Stimulated activated CD8-positive, alpha-beta memory T cell treated with anti-CD3 and anti-CD28 coated beads, Interleukin-7, amount 100 ng/mL, for 4 hours (primary cell): ENCODE measurements around the gene TREH.

Experiments used
- DNase-seq, 2 donors: peaks; one replicate each; pipeline ENCODE4 v3.0.0-alpha.2; 2020; ENCODE audit warnings: low read depth in 2 of 2

Gene TREH

GRCh38 chr11:118629761-118630661 lies 49.4 kb downstream of the TREH start:
- no peak for DNase-seq

- no peak for DNase-seq
Observed at GRCh38 chr11:118628861-118629549, 50.4 kb downstream of the TREH start.

- no peak for DNase-seq
Observed at GRCh38 chr11:118628432-118628831, 51.0 kb downstream of the TREH start.

GRCh38 chr11:118628031-118628430 lies 51.4 kb downstream of the TREH start:
- no peak for DNase-seq

GRCh38 chr11:118627566-118627965 lies 51.9 kb downstream of the TREH start:
- DNase-seq, result no peak

- no peak for DNase-seq
Observed at GRCh38 chr11:118625976-118626375, 53.5 kb downstream of the TREH start.

- no peak for DNase-seq
Observed at GRCh38 chr11:118625036-118625690, 54.3 kb downstream of the TREH start.

GRCh38 chr11:118623269-118623655 lies 56.2 kb downstream of the TREH start:
- DNase-seq, result no peak

- no peak for DNase-seq
Observed at GRCh38 chr11:118622376-118623268, 56.8 kb downstream of the TREH start.

- no peak for DNase-seq
Observed at GRCh38 chr11:118621784-118622375, 57.6 kb downstream of the TREH start.

- no peak for DNase-seq
Observed at GRCh38 chr11:118621071-118621783, 58.2 kb downstream of the TREH start.

GRCh38 chr11:118620529-118621070 lies 58.9 kb downstream of the TREH start:
- no peak for DNase-seq

- no peak for DNase-seq
Observed at GRCh38 chr11:118619444-118620197, 59.8 kb downstream of the TREH start.

- DNase-seq, result no peak
Observed at GRCh38 chr11:118618991-118619375, 60.5 kb downstream of the TREH start.

GRCh38 chr11:118618115-118618990 lies 61.1 kb downstream of the TREH start:
- no peak for DNase-seq

GRCh38 chr11:118615976-118616371 lies 63.5 kb downstream of the TREH start:
- DNase-seq, result no peak

GRCh38 chr11:118615282-118615975 lies 64.0 kb downstream of the TREH start:
- no peak for DNase-seq

- DNase-seq, result no peak
Observed at GRCh38 chr11:118614511-118614910, 64.9 kb downstream of the TREH start.
